GM21528 (cell line): ENCODE results near the gene DCTN5.
"Not testable (repeated sequence)": the region's sequence is repeated elsewhere in the genome, so short reads cannot be mapped to it uniquely, and the experiment has no call there.

ENCODE experiments used
- ATAC-seq: cut with Tn5 transposase; IDR thresholded peaks from one replicate; pipeline ENCODE4 v1.9.1; 2021; ENCODE audit warnings: mild to moderate bottlenecking, moderate library complexity; ENCODE audit not compliant: unreplicated experiment, low FRiP score

DCTN5 gene

DNA sequence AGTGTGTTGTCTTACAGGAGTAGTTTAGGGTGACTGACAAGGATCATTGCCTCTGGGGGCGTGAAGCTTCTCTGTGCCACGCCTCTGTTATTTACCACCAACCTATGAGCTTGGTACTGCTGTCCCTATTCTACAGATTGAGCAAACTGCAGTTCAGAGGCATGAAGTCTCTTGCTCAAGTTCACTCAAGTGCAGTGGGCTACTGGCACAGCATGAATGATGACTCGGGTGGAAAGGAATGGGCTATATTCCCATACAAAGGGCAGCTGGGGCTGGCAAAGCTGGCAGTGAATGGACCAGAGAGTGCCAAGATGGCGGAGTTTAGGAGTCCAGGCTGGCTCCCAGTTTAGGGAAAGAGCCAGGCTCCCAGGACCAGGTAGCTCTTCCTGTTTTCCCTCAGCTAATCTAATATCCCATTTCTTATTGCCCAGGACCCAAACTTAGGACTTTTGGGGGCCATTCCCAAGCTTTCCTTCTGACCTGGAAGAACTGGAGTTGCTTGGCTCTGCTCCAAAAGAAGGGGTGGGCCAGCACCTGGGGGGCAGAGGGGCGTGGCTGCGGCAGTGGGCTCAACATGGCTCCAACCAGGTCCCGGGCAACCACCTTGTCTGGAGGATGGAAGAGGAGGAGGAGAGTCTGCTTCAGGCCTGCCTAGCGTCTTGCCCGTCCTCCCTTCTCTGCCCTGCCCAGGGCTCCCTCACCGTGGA lies 50.4 kb downstream of the DCTN5 start:
- ATAC-seq: no peak

DNA sequence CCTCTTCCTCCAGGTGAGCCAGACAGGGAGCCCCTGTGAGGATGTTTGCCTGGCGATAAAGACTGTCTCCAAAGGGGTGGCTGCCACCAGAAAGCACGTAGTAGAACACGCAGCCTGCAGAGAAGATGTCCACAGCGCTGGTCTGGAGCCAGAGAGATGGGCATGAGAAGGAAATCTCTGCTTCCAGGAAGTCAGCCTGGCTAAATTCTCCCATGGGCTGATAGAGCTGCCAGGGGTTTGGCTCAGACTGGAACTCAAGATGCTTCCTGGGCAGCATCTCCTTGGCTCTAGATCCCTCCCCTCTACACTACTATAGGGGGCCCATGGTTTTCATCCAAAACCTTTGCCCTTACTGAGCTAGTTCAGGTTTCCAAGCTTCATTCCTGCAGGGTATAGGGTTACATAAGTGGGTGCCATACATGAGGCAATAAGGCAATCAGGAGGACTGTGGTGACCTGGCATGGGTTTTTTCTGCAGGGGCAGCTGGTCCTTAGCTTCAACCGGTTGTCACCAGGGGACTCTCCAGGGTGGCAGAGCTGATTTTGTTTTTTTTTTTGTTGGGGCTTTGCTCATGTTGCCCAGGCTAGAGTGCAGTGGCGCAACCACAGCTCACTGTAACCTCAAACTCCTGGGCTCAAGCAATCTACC lies 51.0 kb downstream of the DCTN5 start:
- ATAC-seq: no peak

DNA sequence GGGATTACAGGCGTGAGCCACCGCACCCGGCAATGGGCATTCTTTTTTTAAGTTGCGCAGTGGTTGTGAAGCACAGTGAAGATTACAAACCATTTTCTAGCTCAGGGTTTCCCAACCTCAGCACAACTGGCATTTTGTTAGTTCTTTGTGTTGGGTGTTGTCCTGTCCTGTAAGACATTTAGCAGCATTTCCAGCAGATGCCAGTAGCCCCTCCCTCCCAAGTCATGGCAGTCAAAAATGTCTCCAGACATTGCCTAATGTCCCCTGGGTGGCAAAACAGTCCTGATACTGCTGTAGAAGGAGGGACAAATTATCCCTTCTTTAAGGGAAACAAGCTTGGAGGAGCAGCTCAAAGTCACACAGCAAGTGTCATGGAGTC lies 53.0 kb downstream of the DCTN5 start:
- ATAC-seq: no peak

DNA sequence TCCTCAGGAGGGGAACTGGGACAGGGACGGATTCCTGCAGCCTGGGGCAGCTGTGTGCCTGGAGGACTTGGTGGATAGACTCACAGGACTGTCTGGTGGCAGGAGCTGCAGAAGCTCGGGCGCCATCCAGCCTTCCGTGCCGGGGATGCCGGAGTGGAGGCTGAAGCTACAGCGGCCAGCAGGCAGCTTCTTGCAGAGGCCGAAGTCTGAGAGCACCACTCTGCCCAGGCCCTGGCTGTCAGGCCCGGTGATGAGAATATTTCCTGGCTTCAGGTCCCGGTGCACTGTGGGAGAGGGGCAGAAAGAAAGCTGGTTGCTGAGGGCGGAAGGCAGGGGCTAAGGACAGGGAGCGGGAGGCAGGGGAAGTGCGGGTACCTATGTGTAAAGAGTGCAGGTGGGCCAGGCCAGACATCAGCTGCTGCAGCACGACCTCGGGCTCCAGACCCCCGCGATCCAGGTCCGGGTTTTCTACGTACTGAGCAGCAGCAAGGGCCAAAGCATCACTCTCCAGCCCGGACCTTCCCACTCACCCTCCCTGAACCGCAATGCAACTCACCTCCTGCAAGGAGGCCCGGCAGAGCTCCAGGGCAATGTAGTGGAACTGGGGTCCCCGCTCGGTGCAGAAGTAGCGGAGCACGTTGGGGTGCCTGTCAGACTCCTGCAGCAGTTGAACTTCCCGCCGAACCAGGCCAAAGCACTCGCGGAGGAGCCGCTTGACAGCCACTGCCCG lies 53.5 kb downstream of the DCTN5 start:
- ATAC-seq: no peak

DNA sequence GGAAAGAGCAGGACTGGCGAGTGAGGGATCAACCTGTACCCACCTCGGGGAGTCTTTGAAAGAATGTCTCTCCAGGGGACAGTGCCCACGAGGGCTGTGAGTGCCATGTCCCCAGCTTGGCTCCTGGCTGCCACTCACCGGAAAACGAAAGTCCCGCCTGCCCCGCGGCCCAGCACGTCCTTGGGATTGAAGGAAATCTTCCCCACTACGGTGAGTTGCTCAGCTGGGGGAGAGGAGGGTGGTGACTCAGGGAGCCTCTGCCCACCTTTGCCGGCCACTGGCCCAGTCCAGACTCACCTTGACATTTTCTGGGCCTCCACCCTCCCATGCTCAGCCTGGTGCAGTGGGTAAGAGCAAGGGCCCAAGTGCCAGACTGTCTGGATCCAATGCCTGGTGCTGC lies 54.5 kb downstream of the DCTN5 start:
- ATAC-seq: no peak

DNA sequence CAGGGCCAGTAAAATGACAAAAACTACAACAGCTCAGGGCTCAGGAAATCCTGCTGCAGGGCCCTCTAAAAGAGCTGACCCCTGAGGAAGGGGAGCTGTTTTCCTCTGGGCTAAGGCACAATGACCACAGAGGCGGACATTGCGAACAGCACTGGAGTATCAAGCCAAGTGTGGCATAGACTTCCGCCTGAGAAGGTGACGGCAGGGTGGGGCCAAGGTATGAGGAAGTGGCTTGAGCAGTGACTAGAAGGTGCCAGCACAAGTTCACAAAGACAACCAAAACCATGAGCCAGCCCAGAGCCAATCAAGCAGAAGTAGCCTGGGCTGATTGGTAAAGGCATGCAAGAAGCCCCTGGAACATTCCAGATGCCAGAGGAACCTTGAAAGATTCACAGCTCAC lies 57.8 kb downstream of the DCTN5 start:
- no peak for ATAC-seq

DNA sequence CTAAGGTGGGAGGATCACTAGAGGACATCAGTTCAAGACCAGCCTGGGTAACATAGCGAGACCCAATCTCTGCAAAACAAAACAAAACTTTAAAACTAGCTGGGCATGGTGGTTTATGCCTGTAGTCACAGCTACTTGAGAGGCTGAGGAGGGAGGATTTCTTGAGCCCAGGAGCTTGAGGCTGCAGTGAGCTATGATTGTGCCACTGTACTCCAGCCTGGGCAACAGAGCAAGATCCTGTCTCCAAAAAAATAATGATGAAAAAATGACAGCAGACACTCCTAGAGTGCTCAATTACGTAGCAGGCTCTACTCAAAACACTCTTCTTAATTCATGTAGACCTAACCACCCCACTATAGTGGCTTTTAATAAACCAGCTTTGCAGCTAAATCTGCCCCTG lies 58.8 kb downstream of the DCTN5 start:
- ATAC-seq: no peak

DNA sequence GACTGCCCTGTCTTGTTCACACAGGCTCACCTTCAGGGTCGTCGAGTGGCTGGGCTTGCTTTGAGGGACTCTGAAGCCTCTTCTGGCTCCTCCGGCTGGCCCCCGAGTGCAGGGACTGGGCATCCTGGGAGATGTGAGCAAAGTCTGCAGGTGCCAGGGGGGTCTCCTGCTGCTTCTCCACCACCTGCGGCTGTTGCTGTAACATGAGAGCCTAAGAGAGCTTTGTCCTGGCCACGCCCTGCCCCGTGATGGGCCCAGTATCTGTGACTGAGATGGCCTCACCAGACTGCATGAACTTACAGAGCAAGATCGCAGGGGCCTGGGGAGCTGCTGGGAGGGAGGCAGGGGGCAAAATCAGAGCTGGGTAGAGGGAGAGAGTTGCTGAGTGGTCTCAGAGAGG lies 59.2 kb downstream of the DCTN5 start:
- no peak for ATAC-seq

DNA sequence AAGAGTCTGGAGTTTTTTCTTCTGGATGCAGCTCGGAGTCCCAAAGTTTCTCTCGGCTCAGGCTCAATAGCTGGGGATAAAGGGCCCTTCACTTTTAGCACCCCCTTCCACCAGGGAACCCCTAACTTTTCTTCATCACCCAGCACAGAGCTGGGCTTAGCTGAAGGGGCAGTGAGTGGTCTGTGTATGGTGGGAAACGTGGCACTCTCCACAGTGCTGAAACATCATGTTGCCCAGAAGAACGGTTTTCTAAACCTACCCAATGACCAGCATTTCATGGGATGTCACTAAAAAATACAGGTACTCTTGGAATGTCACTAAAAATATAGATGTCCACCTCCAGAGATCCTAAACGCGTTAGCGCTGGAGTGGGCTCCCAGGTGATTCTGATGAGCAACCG lies 59.8 kb downstream of the DCTN5 start:
- no peak for ATAC-seq

DNA sequence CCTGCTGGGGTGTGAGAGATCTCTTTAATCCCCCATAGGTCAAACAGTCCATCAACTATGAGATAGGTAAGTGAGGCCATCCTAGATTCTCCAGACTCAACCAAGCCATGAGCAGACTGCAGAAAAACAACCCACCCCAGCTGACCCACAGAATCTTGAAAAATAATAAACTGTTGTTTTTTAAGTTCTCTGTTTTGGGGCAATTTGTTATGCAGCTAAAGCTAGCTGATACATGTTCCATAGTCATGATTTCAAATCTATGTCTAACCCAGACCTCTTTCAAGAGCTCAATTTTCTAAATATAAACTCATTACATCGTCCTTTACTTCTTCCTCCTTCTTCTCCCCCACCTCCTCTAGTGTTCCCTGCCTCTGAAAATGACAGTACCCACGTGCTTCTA lies 61.7 kb downstream of the DCTN5 start:
- ATAC-seq: no peak

DNA sequence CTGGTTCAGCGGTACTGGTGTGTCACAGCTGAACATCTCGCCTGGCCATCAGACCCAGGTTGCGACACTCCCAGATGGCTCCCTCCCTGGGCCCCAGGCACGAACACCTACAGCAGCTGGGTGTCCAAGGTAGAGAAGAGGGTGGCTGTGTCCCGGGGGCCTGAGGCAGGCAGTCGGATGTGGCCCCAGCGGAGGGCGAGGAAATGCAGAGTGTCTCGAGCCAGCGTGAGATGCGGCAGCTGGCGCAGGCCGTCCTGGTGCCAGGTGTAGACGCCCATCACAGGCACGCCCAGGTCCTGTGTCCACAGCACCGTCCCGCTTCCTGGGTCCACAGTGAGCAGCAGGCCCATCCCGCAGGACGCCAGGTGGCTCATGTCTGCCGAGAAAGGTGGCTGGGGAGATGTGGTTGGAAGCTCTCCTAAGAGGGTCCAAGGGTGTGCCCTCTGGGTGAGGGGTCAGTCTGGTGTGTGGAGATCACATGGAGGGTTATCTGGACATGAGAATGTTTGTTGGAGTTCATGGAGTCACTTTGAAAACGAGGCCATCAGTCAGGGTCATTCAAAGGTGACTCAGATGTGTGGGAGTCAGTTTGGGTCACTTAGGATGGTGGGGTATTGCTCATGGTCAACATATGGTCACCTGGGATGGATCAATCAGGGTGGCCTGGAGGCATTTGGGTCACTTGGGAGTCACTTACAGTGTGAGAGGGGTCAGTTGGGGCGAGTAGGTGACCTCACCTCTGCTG lies 63.7 kb downstream of the DCTN5 start:
- ATAC-seq: no peak

DNA sequence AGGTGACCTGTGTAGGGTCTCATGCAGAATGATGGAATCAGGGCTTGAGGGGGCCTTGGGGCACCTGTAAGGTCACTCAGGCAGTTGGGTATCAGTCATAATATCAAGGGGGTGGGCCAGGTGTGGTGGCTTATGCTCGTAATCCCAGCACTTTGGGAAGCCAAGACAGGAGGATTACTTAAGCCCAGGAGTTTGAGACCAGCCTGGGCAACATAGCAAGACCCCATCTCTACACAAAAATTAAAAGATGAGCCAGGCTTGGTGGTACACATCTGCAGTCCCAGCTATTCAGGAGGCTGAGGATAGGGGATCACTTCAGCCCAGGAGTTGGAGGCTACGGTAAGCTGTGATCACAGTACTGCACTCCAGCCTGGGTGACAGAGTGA lies 64.2 kb downstream of the DCTN5 start:
- ATAC-seq: no peak

DNA sequence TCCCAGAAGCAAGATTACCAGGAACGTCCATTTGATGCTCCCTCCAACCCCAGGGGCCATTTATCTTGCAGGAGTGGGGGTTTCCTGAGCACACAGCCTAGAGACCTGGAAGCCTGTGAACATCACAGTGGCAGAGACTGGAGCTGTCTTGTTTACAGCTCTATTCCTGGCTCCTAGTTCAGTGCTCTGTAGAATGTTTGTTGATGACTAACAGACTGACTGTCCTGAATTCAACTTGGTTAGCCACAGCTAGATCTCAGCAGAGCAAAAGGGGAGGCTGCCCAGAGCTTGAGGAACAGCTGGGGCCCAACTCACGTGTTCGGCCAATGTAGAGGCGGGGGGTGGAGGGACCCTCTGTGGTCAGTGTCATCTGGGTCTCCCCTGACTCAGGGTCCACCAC lies 65.2 kb downstream of the DCTN5 start:
- ATAC-seq: no peak

DNA sequence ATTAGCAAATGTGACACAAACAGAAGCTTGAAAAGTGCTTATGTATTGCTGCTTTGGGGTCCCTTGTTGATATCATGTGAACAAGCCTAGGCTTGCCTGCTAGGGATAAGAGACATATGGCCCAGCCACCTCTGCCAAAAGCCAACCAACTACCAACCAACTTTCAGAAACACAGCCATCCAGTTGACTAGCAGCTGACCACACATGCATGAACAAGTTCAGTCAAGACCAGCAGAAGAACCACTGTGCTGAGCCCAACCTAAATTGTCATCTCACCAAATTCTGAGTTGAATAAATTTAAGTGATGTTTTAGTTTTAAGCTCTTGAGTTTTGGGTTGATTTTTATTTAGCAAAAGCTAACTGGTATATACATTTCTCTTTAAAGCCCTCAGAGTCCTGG lies 68.3 kb downstream of the DCTN5 start:
- no peak for ATAC-seq

DNA sequence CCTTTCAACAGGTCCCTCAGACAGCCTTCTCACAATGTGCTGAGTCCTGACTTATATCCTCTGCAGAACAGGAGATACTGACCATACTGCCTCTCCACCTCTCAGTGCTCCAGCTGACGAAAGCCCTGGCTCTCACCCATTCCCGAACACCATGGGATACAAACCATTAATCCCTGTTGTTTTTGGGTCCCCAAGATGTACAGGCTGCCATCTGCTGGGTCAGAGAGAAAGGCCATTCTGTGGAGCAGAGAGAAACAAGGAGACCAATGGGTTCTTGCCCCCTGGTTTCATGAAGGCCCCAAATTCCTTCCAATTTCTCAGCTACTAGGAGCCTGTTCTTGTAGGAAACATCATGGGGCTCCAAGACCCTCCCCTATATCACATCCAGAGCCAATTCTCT lies 68.7 kb downstream of the DCTN5 start:
- ATAC-seq: no peak

DNA sequence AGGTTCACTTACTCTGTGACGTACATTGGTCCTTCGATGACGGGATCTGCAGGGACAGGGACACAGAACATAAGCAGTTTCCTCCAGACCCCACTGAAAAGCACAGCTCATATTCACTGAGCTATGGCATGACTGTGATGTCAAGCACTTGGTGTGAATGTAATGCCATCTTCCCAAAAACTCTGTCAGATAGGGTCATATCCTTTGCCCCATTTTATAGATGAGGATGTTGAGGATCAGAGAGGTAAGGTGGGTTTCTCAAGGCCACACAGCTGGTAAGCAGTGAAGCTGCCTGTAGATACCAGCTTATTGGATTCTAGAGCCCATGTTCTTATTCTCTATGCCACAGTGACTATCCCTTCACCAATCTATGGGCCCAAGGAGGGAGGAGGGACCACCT lies 69.2 kb downstream of the DCTN5 start:
- ATAC-seq: no peak

DNA sequence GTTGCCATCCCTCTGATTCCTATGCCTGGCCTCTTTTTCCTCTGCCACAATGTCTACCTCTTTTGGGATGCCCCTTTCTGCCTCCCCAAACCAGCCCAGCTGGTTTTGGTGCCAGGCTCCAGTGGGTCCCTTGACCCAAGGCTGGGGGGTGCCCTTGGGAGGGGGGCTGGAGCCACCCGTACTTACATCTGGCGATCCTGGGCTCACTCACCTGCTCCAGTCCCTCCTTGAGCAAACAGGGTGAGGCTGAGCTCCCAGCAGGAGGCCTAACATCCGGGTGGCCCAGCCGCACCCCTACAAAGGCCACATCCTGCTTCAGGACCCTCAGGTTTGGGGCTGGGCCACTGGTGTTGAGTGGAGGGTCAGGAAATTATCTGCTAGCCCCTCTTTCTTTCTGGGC lies 70.5 kb downstream of the DCTN5 start:
- ATAC-seq: no peak

DNA sequence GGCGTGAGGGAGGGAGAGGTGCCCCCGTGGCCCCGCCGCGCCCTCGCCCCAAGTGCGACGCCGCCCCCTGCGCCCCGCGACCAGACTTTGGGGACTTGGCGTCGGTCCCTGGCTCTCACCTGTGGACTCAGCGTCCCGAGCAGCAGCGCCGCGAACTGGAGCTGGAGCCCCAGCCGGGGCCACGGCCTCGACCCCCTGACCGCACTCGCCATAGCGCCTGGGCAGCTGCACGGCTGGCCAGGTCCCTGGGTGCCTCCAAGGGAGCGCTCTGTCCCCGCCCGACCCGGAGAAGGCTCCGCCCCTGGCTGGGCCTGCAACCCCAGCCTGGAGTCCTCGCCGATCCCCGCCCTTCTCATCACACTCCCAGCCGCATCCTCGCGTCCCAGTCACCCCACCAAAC lies 71.7 kb downstream of the DCTN5 start, which contains the start of gene ERN2:
TSS of gene ERN2 (minus strand) at position 247 of the 400 bp plus-strand sequence. CDS start at position 212, 35 bp downstream.
- ATAC-seq: no peak

DNA sequence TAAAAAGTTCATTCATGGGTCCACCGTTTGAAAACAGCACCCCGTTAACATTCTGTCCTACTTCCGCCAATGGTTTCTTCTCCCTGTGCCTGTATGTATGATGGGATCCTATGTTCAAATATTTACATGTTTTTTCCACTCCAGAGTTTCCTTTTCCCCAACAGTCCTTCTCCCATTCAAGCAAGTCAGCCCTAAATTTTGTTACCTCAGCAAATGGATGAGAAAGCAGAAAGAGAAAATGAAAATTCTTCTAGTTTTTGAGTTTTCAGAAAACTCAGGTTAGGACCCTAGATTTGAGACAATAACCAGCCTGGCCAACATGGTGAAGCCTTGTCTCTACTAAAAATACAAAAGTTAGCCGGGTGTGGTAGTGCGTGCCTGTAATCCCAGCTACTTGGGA lies 75.2 kb downstream of the DCTN5 start:
- no peak for ATAC-seq

DNA sequence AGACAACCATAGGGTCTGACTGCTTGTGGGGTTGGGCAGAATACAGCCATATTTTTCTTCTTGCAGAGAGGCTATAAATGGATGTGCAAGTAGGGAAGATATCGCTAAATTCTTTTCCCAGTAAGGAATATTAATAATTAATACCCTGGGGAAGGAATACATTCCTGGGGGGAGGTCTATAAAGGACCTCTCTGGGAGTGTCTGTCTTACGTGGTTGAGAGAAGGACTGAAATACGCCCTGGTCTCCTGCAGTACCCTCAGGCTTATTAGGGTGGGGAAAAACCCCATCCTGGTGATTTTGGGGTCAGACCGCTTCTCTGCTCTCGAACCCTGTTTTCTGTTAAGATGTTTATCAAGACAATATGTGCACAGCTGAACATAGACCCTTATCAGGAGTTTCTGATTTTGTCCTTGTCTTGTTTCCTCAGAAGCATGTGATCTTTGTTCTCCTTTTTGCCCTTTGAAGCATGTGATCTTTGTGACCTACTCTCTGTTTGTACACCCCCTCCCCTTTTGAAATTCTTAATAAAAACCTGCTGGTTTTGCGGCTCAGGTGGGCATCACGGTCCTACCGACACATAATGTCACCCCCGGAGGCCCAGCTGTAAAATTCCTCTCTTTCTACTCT lies 81.5 kb downstream of the DCTN5 start:
- ATAC-seq: not testable (repeated sequence)
